ENCODE results near the gene SLIT2.

SLIT2 gene

GRCh38 chr4:20251796-20252655, at the start of gene SLIT2:
Gene SLIT2 (plus strand): TSS chr4:20251905. CDS start chr4:20253816, 1,911 bp downstream.
- no peak for DNase-seq (ENCODE audit: low read depth in 2 of 2)

- no peak for DNase-seq (ENCODE audit: low read depth in 2 of 2)
Observed at GRCh38 chr4:20203508-20203907, 48.2 kb upstream of the SLIT2 start.

GRCh38 chr4:20217521-20217920, 34.2 kb upstream of the SLIT2 start:
- no peak for DNase-seq (ENCODE audit: low read depth in 2 of 2)

- DNase-seq (ENCODE audit: low read depth in 2 of 2), result no peak
Observed at GRCh38 chr4:20217951-20218350, 33.8 kb upstream of the SLIT2 start.

GRCh38 chr4:20219521-20219920, 32.2 kb upstream of the SLIT2 start:
- DNase-seq (ENCODE audit: low read depth in 2 of 2), result no peak

GRCh38 chr4:20237894-20238537, 13.7 kb upstream of the SLIT2 start:
- no peak for DNase-seq (ENCODE audit: low read depth in 2 of 2)

- DNase-seq (ENCODE audit: low read depth in 2 of 2), result no peak
Observed at GRCh38 chr4:20248155-20248558, 3.5 kb upstream of the SLIT2 start.

- DNase-seq (ENCODE audit: low read depth in 2 of 2), result no peak
Observed at GRCh38 chr4:20249333-20249732, 2.4 kb upstream of the SLIT2 start.

- DNase-seq (ENCODE audit: low read depth in 2 of 2), result no peak
Observed at GRCh38 chr4:20251031-20251795, 492 bp upstream of the SLIT2 start.

GRCh38 chr4:20252656-20253282, 1.1 kb downstream of the SLIT2 start:
- no peak for DNase-seq (ENCODE audit: low read depth in 2 of 2)

GRCh38 chr4:20253283-20253734, 1.6 kb downstream of the SLIT2 start:
- DNase-seq (ENCODE audit: low read depth in 2 of 2), result no peak

GRCh38 chr4:20253735-20254409, 2.2 kb downstream of the SLIT2 start:
- no peak for DNase-seq (ENCODE audit: low read depth in 2 of 2)

GRCh38 chr4:20254511-20255250, 3.0 kb downstream of the SLIT2 start:
- DNase-seq (ENCODE audit: low read depth in 2 of 2), result no peak

- DNase-seq (ENCODE audit: low read depth in 2 of 2), result no peak
Observed at GRCh38 chr4:20255251-20255586, 3.5 kb downstream of the SLIT2 start.

GRCh38 chr4:20255823-20256222, 4.1 kb downstream of the SLIT2 start:
- DNase-seq (ENCODE audit: low read depth in 2 of 2), result no peak

- DNase-seq (ENCODE audit: low read depth in 2 of 2), result no peak
Observed at GRCh38 chr4:20256381-20256881, 4.7 kb downstream of the SLIT2 start.

- DNase-seq (ENCODE audit: low read depth in 2 of 2), result no peak
Observed at GRCh38 chr4:20259707-20260106, 8.0 kb downstream of the SLIT2 start.

GRCh38 chr4:20260821-20261220, 9.1 kb downstream of the SLIT2 start:
- no peak for DNase-seq (ENCODE audit: low read depth in 2 of 2)

- no peak for DNase-seq (ENCODE audit: low read depth in 2 of 2)
Observed at GRCh38 chr4:20262221-20262620, 10.5 kb downstream of the SLIT2 start.

- no peak for DNase-seq (ENCODE audit: low read depth in 2 of 2)
Observed at GRCh38 chr4:20264688-20265087, 13.0 kb downstream of the SLIT2 start.

GRCh38 chr4:20265726-20266125, 14.0 kb downstream of the SLIT2 start:
- DNase-seq (ENCODE audit: low read depth in 2 of 2), result no peak
